ENCODE results near the gene BEGAIN. TPM values are rescaled to one million over a fixed set of nuclear protein-coding genes. Genes with fewer than 3 reads are reported as not detected.

BEGAIN gene
- total RNA-seq, 2 donors from 2014 or later, result 0.91 to 1.3 TPM

DNA sequence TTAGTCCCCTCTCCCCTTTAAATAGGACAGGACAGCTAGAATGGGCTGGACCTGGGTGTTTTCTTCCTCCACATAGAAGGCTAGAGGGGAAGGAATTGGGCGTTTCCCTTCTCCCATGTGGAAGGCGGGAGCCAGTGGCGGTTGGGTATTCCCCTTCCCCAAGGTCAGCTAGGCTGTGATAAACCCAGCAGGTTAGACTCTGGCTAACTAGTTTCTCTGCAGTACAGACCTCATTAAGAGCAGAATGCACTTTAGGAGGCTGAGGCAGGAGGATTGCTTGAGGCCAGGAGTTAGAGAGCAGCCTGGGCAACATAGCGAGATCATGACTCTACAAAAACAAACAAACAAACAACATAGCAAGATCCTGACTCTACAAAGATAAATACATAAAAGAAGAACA is 92.6 kb downstream of the BEGAIN start:
- H3K4me1 ChIP-seq (ENCODE audit: control insufficient read depth, insufficient read depth, low read length), result no peaks in the 10 kb centered on the region
- no peak for DNase-seq
- TF ChIP-seq, protein P1, sequence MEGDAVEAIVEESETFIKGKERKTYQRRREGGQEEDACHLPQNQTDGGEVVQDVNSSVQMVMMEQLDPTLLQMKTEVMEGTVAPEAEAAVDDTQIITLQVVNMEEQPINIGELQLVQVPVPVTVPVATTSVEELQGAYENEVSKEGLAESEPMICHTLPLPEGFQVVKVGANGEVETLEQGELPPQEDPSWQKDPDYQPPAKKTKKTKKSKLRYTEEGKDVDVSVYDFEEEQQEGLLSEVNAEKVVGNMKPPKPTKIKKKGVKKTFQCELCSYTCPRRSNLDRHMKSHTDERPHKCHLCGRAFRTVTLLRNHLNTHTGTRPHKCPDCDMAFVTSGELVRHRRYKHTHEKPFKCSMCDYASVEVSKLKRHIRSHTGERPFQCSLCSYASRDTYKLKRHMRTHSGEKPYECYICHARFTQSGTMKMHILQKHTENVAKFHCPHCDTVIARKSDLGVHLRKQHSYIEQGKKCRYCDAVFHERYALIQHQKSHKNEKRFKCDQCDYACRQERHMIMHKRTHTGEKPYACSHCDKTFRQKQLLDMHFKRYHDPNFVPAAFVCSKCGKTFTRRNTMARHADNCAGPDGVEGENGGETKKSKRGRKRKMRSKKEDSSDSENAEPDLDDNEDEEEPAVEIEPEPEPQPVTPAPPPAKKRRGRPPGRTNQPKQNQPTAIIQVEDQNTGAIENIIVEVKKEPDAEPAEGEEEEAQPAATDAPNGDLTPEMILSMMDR (conservative IDR thresholded peaks at IDR 0.05), result no peak
- H3K4me3 ChIP-seq (ENCODE audit: low read length), result no peak overlapping the region
- H3K9me3 Mint-ChIP-seq, result no peaks in the 10 kb centered on the region
- H3K36me3 Mint-ChIP-seq (ENCODE audit: low read depth), result no peaks in the 10 kb centered on the region
- no peaks in the 10 kb centered on the region for H3K4me1 Mint-ChIP-seq
- peaks cover 2% of the 10 kb centered on the region for H3K27me3 Mint-ChIP-seq (ENCODE audit: insufficient read depth)
- no peaks in the 10 kb centered on the region for H3K36me3 ChIP-seq (ENCODE audit: control insufficient read depth, insufficient read depth, low read length)
- 97% methylated on average over 3 of the region's 4 CpGs; no CpG with 5 or more reads in 1 of the 2 experiments for WGBS, 2 experiments (ENCODE audit: insufficient coverage in 1 of 2, insufficient read length in 1 of 2)
- no peak overlapping the region for H3K27ac Mint-ChIP-seq
- no peaks in the 10 kb centered on the region for H3K27me3 ChIP-seq (ENCODE audit: control insufficient read depth, insufficient read depth, low read length, poor library complexity, severe bottlenecking)
- no peak overlapping the region for H3K4me3 Mint-ChIP-seq
- no peak overlapping the region for H3K27ac ChIP-seq (ENCODE audit: low read depth, low read length)
- H3K9ac ChIP-seq (ENCODE audit: extremely low read depth, low read length, poor library complexity, severe bottlenecking), result no peak overlapping the region
- no peaks in the 10 kb centered on the region for H3K9me3 ChIP-seq (ENCODE audit: control insufficient read depth, low read length)

DNA sequence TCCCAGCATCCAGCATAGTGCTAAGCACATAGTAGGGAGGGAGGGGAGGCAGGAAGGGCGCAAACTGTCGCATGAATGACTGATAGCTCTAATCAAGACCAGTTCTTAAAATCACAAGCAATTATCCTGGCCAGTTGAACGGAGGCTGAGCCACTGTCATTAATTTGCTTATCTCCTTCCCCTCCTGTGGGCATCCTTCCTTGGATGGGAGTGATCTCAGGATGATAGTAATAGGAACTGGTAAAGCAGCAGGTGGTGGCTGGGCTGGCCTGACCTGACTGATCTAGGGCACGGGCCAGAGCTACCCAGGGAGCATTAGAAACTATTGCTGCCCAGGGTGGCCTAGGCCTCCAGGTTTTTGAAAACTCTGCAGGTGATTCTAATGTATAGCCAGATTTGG is 97.0 kb downstream of the BEGAIN start:
- TF ChIP-seq, protein P1 (conservative IDR thresholded peaks at IDR 0.05), result no peak
- H3K4me3 Mint-ChIP-seq, result no peak overlapping the region
- Histone ChIP-seq H3K9me3 (ENCODE audit: control insufficient read depth, low read length) (no peaks in the 10 kb centered on the region), H3K4me3 (ENCODE audit: low read length) (no peak overlapping the region), H3K9ac (ENCODE audit: extremely low read depth, low read length, poor library complexity, severe bottlenecking) (no peak overlapping the region), H3K27ac (ENCODE audit: low read depth, low read length) (no peak overlapping the region), H3K27me3 (ENCODE audit: control insufficient read depth, insufficient read depth, low read length, poor library complexity, severe bottlenecking) (no peaks in the 10 kb centered on the region), H3K36me3 (ENCODE audit: control insufficient read depth, insufficient read depth, low read length) (no peaks in the 10 kb centered on the region), H3K4me1 (ENCODE audit: control insufficient read depth, insufficient read depth, low read length) (no peaks in the 10 kb centered on the region)
- whole genome bisulfite sequencing, 2 experiments (ENCODE audit: insufficient coverage in 1 of 2, insufficient read length in 1 of 2), result 90 to 92% methylated on average over 2 to 4 of the region's 4 CpGs
- DNase-seq, result no peak
- H3K4me1 Mint-ChIP-seq, result peaks cover 2% of the 10 kb centered on the region
- H3K27me3 Mint-ChIP-seq (ENCODE audit: insufficient read depth), result no peaks in the 10 kb centered on the region
- no peak overlapping the region for H3K27ac Mint-ChIP-seq
- no peaks in the 10 kb centered on the region for H3K36me3 Mint-ChIP-seq (ENCODE audit: low read depth)
- H3K9me3 Mint-ChIP-seq, result no peaks in the 10 kb centered on the region

DNA sequence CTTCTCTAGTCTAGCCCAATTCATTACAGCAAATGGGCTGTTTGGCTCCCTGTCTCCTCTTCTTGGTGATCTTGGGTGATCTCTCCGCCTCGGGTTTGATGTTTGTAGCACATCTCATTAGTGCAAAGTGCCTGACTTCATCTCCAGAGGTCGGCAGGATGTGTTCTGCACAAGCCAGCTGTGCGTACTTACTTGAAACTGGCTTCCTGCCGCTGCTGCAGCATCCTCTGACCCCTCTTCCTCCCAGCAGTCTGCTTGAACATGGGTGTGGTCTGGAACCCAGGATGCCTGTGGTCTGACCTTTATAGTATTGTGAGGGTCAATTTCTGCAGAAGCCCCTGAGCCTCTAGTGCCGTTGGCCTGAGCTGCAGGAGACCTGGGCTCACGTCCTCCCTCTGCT is 99.2 kb downstream of the BEGAIN start:
- Histone ChIP-seq H3K27ac (ENCODE audit: low read depth, low read length) (no peak overlapping the region), H3K4me3 (ENCODE audit: low read length) (no peak overlapping the region), H3K9ac (ENCODE audit: extremely low read depth, low read length, poor library complexity, severe bottlenecking) (no peak overlapping the region), H3K4me1 (ENCODE audit: control insufficient read depth, insufficient read depth, low read length) (no peaks in the 10 kb centered on the region), H3K27me3 (ENCODE audit: control insufficient read depth, insufficient read depth, low read length, poor library complexity, severe bottlenecking) (no peaks in the 10 kb centered on the region), H3K9me3 (ENCODE audit: control insufficient read depth, low read length) (no peaks in the 10 kb centered on the region), H3K36me3 (ENCODE audit: control insufficient read depth, insufficient read depth, low read length) (no peaks in the 10 kb centered on the region)
- no peaks in the 10 kb centered on the region for H3K36me3 Mint-ChIP-seq (ENCODE audit: low read depth)
- no peaks in the 10 kb centered on the region for H3K9me3 Mint-ChIP-seq
- peaks cover 2% of the 10 kb centered on the region for H3K4me1 Mint-ChIP-seq
- TF ChIP-seq, protein P1 (conservative IDR thresholded peaks at IDR 0.05), result no peak
- H3K27ac Mint-ChIP-seq, result no peak overlapping the region
- no peak overlapping the region for H3K4me3 Mint-ChIP-seq
- no peak for DNase-seq
- WGBS, 2 experiments (ENCODE audit: insufficient coverage in 1 of 2, insufficient read length in 1 of 2), result 89 to 91% methylated on average over 5 to 7 of the region's 7 CpGs
- H3K27me3 Mint-ChIP-seq (ENCODE audit: insufficient read depth), result no peaks in the 10 kb centered on the region
